Measurements from ENCODE around the gene KHDRBS2. TPM values are rescaled to one million over a fixed set of nuclear protein-coding genes. Genes with fewer than 3 reads are reported as not detected.

The KHDRBS2 gene
- total and polyA plus RNA-seq, 2 of the 4 experiments (the other 2 are of a cell fraction): not detected

GRCh38 chr6:62102387-62102786 lies 183.6 kb downstream of the KHDRBS2 start:
- no peaks in the 10 kb centered on the region for H3K36me3 ChIP-seq (ENCODE audit: control insufficient read depth, insufficient read depth, low read length)
- no peak overlapping the region for H3K4me2 ChIP-seq (ENCODE audit: low read depth, low read length)
- ATAC-seq (ENCODE audit: low read depth) (no peak), DNase-seq (no peak)
- no peaks in the 10 kb centered on the region for H3K79me1 ChIP-seq (ENCODE audit: low read depth in 1 of 2, low read length in 2 of 2)
- BruUV-seq (replicated peaks): no TSS peak
- no peak overlapping the region for H3K23ac ChIP-seq (ENCODE audit: low read depth, low read length)
- H4K5ac ChIP-seq (ENCODE audit: low read depth, low read length): no peak overlapping the region
- no peak overlapping the region for H2BK20ac ChIP-seq (ENCODE audit: low read depth, low read length)
- dilution Hi-C loops (cut with HindIII; ENCODE audit: low sequenced_read_pairs, unreplicated experiment): no loop called here
- no peak overlapping the region for H2AFZ ChIP-seq (replicated peaks; ENCODE audit: low read length, poor library complexity)
- no CpG with 5 or more reads among the region's 5 CpGs for WGBS, 2 experiments (ENCODE audit: extremely low coverage in 2 of 2, insufficient read length in 1 of 2)
- ChIA-PET POLR2A (ENCODE audit: unreplicated experiment) (no interaction called here), CTCF (no interaction called here)
- H3K4ac ChIP-seq (ENCODE audit: low read depth, low read length): no peak overlapping the region
- TF ChIP-seq RFX5 (IDR thresholded peaks at IDR 0.05; ENCODE audit: low read depth, low read length) (no peak), MAZ (IDR thresholded peaks at IDR 0.05; ENCODE audit: borderline replicate concordance, low read depth, low read length) (no peak)
- H4K91ac ChIP-seq (ENCODE audit: insufficient read depth, low read depth, low read length): no peak overlapping the region
- no peak overlapping the region for H3K18ac ChIP-seq (ENCODE audit: low read depth, low read length)
- H3K9ac ChIP-seq (ENCODE audit: low read depth, low read length): no peak overlapping the region
- H4K20me1 ChIP-seq (ENCODE audit: insufficient read depth, low read length): no peaks in the 10 kb centered on the region
- intact Hi-C loops (cut with micrococcal nuclease): no loop called here
- H3K4me1 ChIP-seq (ENCODE audit: control insufficient read depth, insufficient read depth, low read length): no peaks in the 10 kb centered on the region
- H3K14ac ChIP-seq (replicated peaks; ENCODE audit: low read depth, low read length): no peak overlapping the region
- no peak overlapping the region for H2AK5ac ChIP-seq (ENCODE audit: low read depth, low read length)
- H2BK120ac ChIP-seq (ENCODE audit: low read depth, low read length): no peak overlapping the region
- no peak overlapping the region for H2BK15ac ChIP-seq (ENCODE audit: low read depth, low read length)
- in situ Hi-C loops (cut with MboI; ENCODE audit: low sequenced_read_pairs): no loop called here
- H3K56ac ChIP-seq (ENCODE audit: extremely low read depth, insufficient read depth, low read length): no peak overlapping the region
- no peak overlapping the region for H4K8ac ChIP-seq (ENCODE audit: low read depth in 2 of 2, low read length in 2 of 2)
- no peaks in the 10 kb centered on the region for H3K27me3 ChIP-seq (ENCODE audit: control insufficient read depth, insufficient read depth, low read length)
- H3K9me3 ChIP-seq (ENCODE audit: control insufficient read depth, insufficient read depth, low read length): peaks cover 8% of the 10 kb centered on the region
- H3K27ac ChIP-seq (ENCODE audit: insufficient read depth, low read length): no peak overlapping the region
- H2AK9ac ChIP-seq (replicated peaks; ENCODE audit: low read depth, low read length, poor library complexity): no peak overlapping the region
- no peak overlapping the region for H2BK5ac ChIP-seq (ENCODE audit: low read depth, low read length, poor library complexity, severe bottlenecking)
- no peak overlapping the region for H3K4me3 ChIP-seq (ENCODE audit: insufficient read depth, low read depth, low read length)
- H3K9me1 ChIP-seq (ENCODE audit: insufficient read depth, low read length): no peaks in the 10 kb centered on the region

Measured in IMR-90 (cell line).